ENCODE data around the gene VAMP5. TPM values are rescaled to one million over a fixed set of nuclear protein-coding genes. Genes with fewer than 3 reads are reported as not detected.

VAMP5 gene
- total and polyA plus RNA-seq, 2 of the 8 experiments (the other 6 are each of a cell fraction or from before 2014, with no cell fraction given) = 4.7 to 14.2 TPM

DNA sequence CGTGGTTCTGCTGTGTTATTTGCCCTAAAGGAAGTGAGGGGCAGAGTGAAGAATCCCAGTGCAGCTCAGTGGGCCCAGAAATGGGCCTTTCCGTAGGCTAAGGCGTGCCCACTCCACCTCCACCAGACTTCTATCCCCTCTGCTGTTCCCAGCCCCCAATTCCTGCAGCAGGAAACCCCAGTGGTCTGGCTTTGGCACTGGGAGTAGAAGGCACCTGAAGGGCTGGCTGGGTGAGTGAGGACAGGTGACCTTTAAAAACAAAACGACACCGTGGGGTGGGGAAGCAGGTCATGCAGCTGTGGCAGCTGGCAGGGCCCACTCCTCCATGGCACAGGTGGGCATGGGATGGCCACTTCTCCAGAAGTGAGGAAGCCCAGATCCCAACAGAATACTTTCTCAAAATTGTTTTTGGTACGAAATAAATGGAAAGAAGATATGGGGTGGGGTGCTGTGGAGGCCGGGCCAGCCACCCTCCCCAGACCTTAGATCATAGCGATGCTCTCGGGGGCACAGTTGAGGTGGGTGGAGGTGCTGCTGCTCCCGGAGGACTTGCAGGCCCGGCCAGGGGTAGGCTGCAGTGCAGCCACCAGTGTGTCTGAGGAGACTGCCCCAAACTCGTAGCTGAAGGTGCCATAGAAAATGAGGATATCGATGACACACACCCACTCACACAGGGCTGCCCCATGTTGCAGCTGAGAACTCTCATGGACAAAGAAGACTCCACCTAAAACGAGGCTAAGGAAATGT is 14.5 kb downstream of the VAMP5 start:
- Histone ChIP-seq H3K4me1 (replicated peaks in 1 of 4; ENCODE audit: control insufficient read depth in 3 of 4, insufficient read depth in 4 of 4, low read length in 3 of 4) (peaks cover 0 to 16% (median 5%) of the 10 kb centered on the region in 4 experiments; a peak in 6 of 7 replicates), H3K4me2 (ENCODE audit: insufficient read depth in 1 of 2, low read depth in 2 of 2, low read length in 2 of 2) (no peak overlapping the region), H4K20me1 (replicated peaks in 1 of 2; ENCODE audit: control insufficient read depth in 1 of 2, insufficient read depth in 2 of 2, low read length in 2 of 2) (peaks cover 2 to 9% of the 10 kb centered on the region in 2 experiments), H3K14ac (ENCODE audit: insufficient read length) (no peak overlapping the region), H3K79me2 (ENCODE audit: control insufficient read depth in 1 of 2, insufficient read depth in 2 of 2, low read length in 2 of 2) (peaks cover 0 to 18% of the 10 kb centered on the region in 2 experiments; a peak in 2 of 4 replicates), H3K23me2 (ENCODE audit: low read depth, low read length) (peaks cover 25% of the 10 kb centered on the region), H3K27ac (ENCODE audit: low read depth, low read length) (no peak overlapping the region), H4K8ac (ENCODE audit: extremely low read depth, insufficient read depth, low read length) (no peak overlapping the region; the same call in 1 of the 2 replicates), H2BK20ac (ENCODE audit: low read length) (no peak overlapping the region), H2BK15ac (ENCODE audit: low read length) (no peak overlapping the region), H3K36me3 (ENCODE audit: control insufficient read depth in 2 of 4, insufficient read depth in 4 of 4, low read length in 3 of 4) (peaks cover 4 to 21% (median 7%) of the 10 kb centered on the region in 4 experiments; a peak in 4 of 8 replicates), H3K4me3 (ENCODE audit: extremely low read depth in 1 of 4, insufficient read depth in 2 of 4, low read depth in 3 of 4, low read length in 4 of 4) (no peak overlapping the region), H3K27me3 (replicated peaks in 1 of 4; ENCODE audit: control insufficient read depth in 3 of 4, extremely low read depth in 1 of 4, insufficient read depth in 3 of 4, low read length in 3 of 4) (no peaks in the 10 kb centered on the region), H3K4ac (replicated peaks; ENCODE audit: insufficient read length, low read depth, low read length) (no peak overlapping the region), H3K18ac (ENCODE audit: extremely low read depth, low read length) (no peak overlapping the region), H3K56ac (replicated peaks; ENCODE audit: insufficient read length, low read depth, low read length) (no peak overlapping the region), H3K23ac (ENCODE audit: insufficient read length) (no peak overlapping the region), H2AK5ac (ENCODE audit: low read depth, low read length) (no peak overlapping the region), H2BK120ac (replicated peaks; ENCODE audit: low read depth, low read length) (no peak overlapping the region), H4K5ac (ENCODE audit: insufficient read length, low read depth, low read length) (no peak overlapping the region), H2AFZ (ENCODE audit: low read length) (no peak overlapping the region), H4K91ac (replicated peaks; ENCODE audit: insufficient read length, low read length) (no peak overlapping the region), H2BK12ac (ENCODE audit: low read depth, low read length) (no peak overlapping the region), H2BK5ac (ENCODE audit: low read depth, low read length) (no peak overlapping the region), H3K9me3 (ENCODE audit: insufficient read depth in 2 of 2, low read depth in 1 of 2, low read length in 1 of 2) (no peaks in the 10 kb centered on the region), H3K9ac (replicated peaks in 1 of 4; ENCODE audit: extremely low read depth in 1 of 4, low read depth in 3 of 4, low read length in 3 of 4) (no peak overlapping the region; a peak in 1 of 7 replicates), H3K79me1 (ENCODE audit: low read depth, low read length) (peaks cover 6% of the 10 kb centered on the region; the same call in 1 of the 2 replicates)
- TF ChIP-seq SUZ12 (IDR thresholded peaks at IDR 0.05; ENCODE audit: low read length) (no peak), JUN (IDR thresholded peaks at IDR 0.05; ENCODE audit: low read depth, low read length) (no peak), BCL11A (IDR thresholded peaks at IDR 0.05; ENCODE audit: low read depth in 2 of 2, low read length in 2 of 2) (no peak), KDM1A (IDR thresholded peaks at IDR 0.05; ENCODE audit: borderline replicate concordance, low read length) (no peak), GABPA (IDR thresholded peaks at IDR 0.05; ENCODE audit: borderline replicate concordance, insufficient read depth, low read length) (no peak), NANOG (IDR thresholded peaks at IDR 0.05; ENCODE audit: insufficient read depth, low read depth, low read length, poor library complexity, severe bottlenecking) (no peak), EGR1 (IDR thresholded peaks at IDR 0.05; ENCODE audit: borderline replicate concordance, low read depth, low read length) (no peak), CREB1 (IDR thresholded peaks at IDR 0.05) (no peak)
- TF ChIP-seq, protein P1, sequence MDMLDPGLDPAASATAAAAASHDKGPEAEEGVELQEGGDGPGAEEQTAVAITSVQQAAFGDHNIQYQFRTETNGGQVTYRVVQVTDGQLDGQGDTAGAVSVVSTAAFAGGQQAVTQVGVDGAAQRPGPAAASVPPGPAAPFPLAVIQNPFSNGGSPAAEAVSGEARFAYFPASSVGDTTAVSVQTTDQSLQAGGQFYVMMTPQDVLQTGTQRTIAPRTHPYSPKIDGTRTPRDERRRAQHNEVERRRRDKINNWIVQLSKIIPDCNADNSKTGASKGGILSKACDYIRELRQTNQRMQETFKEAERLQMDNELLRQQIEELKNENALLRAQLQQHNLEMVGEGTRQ (IDR thresholded peaks at IDR 0.05; ENCODE audit: low read length) = no peak
- CTCF ChIA-PET (ENCODE audit: partially characterized antibody) = interaction anchor here (0.6 to 1.4 kb wide), 2 partner anchors 14 to 639 kb away, joined by 3 to 5 read pairs; partner anchors contain the start of gene VAMP5
- FAIRE-seq (no peak), DNase-seq (ENCODE audit: low read depth in 1 of 2, low spot score in 2 of 2) (no peak)
- WGBS, 2 experiments (ENCODE audit: extremely low coverage in 1 of 2, insufficient coverage in 1 of 2, insufficient read length in 1 of 2, insufficient replicate concordance in 2 of 2, low coverage in 1 of 2, low lambda C conversion rate in 2 of 2, missing lambda C conversion rate in 1 of 2) = 94% methylated on average over 14 of the region's 14 CpGs; no CpG with 5 or more reads in 1 of the 2 experiments
- POLR2A ChIA-PET (ENCODE audit: partially characterized antibody) = interaction anchor here (0.9 to 1.9 kb wide), 7 partner anchors 9 to 60 kb away, joined by 3 to 7 read pairs (median 3); partner anchors contain the start of gene MAT2A

Measured in H1 (cell line).